ENCODE data around the gene SCUBE1. TPM values are rescaled to one million over a fixed set of nuclear protein-coding genes. Genes with fewer than 3 reads are reported as not detected.
A peak's percentile ranks its signal among the peaks of the same experiment; 100 is the strongest.

The SCUBE1 gene
- total and polyA plus RNA-seq, 2 of the 8 experiments (the other 6 are each of a cell fraction or from before 2014, with no cell fraction given): 2.3 to 4.9 TPM

GRCh38 chr22:43303166-43303565, 40.0 kb downstream of the SCUBE1 start:
- H3K56ac ChIP-seq (replicated peaks; ENCODE audit: insufficient read length, low read depth, low read length): no peak overlapping the region
- TF ChIP-seq SIN3A (conservative IDR thresholded peaks at IDR 0.05 in 1 of 2, IDR thresholded peaks at IDR 0.05 in 1 of 2; ENCODE audit: low read depth in 1 of 2, low read length in 2 of 2): no peak
- TF ChIP-seq MAX (IDR thresholded peaks at IDR 0.05): no peak
- TF ChIP-seq POLR2A (IDR thresholded peaks at IDR 0.05; ENCODE audit: control extremely low read depth in 1 of 2, low read depth in 2 of 2, low read length in 2 of 2): no peak
- TF ChIP-seq RFX5 (IDR thresholded peaks at IDR 0.05; ENCODE audit: borderline replicate concordance, low read depth, low read length): no peak
- no peak for TF ChIP-seq FOSL1 (IDR thresholded peaks at IDR 0.05; ENCODE audit: insufficient read depth, low read depth, low read length)
- no peak for TF ChIP-seq TAF1 (IDR thresholded peaks at IDR 0.05; ENCODE audit: low read depth, low read length)
- no peak for TF ChIP-seq ATF3 (IDR thresholded peaks at IDR 0.05; ENCODE audit: insufficient read depth, low read depth, low read length)
- FAIRE-seq (no peak), DNase-seq (ENCODE audit: low read depth in 1 of 2, low spot score in 2 of 2) (no peak)
- no peak overlapping the region for H3K4ac ChIP-seq (replicated peaks; ENCODE audit: insufficient read length, low read depth, low read length)
- H3K4me1 ChIP-seq (replicated peaks in 1 of 4; ENCODE audit: control insufficient read depth in 3 of 4, insufficient read depth in 4 of 4, low read length in 3 of 4): no peaks in the 10 kb centered on the region
- H3K4me2 ChIP-seq (ENCODE audit: insufficient read depth in 1 of 2, low read depth in 2 of 2, low read length in 2 of 2): no peak overlapping the region
- no peak overlapping the region for H3K14ac ChIP-seq (ENCODE audit: insufficient read length)
- no peaks in the 10 kb centered on the region for H3K79me1 ChIP-seq (ENCODE audit: low read depth, low read length)
- WGBS, 2 experiments (ENCODE audit: extremely low coverage in 1 of 2, insufficient coverage in 1 of 2, insufficient read length in 1 of 2, insufficient replicate concordance in 2 of 2, low coverage in 1 of 2, low lambda C conversion rate in 2 of 2, missing lambda C conversion rate in 1 of 2): 82% methylated on average over 8 of the region's 8 CpGs; no CpG with 5 or more reads in 1 of the 2 experiments
- no peak overlapping the region for H4K8ac ChIP-seq (ENCODE audit: extremely low read depth, insufficient read depth, low read length)
- no peaks in the 10 kb centered on the region for H3K79me2 ChIP-seq (ENCODE audit: control insufficient read depth in 1 of 2, insufficient read depth in 2 of 2, low read length in 2 of 2)
- no peak overlapping the region for H3K23ac ChIP-seq (ENCODE audit: insufficient read length)
- H4K20me1 ChIP-seq (replicated peaks in 1 of 2; ENCODE audit: control insufficient read depth in 1 of 2, insufficient read depth in 2 of 2, low read length in 2 of 2): no peaks in the 10 kb centered on the region
- H2BK15ac ChIP-seq (ENCODE audit: low read length): no peak overlapping the region
- H3K36me3 ChIP-seq (ENCODE audit: control insufficient read depth in 2 of 4, insufficient read depth in 4 of 4, low read length in 3 of 4): no peaks in the 10 kb centered on the region; a peak in 1 of 8 replicates
- H3K18ac ChIP-seq (ENCODE audit: extremely low read depth, low read length): no peak overlapping the region
- ChIA-PET POLR2A (ENCODE audit: partially characterized antibody) (no interaction called here), CTCF (ENCODE audit: partially characterized antibody) (interaction anchor here (0.7 to 13.2 kb wide), 14 partner anchors 10 to 125 kb away, joined by 3 to 116 read pairs (median 4); no protein-coding TSS in a partner anchor)
- no peak overlapping the region for H2BK120ac ChIP-seq (replicated peaks; ENCODE audit: low read depth, low read length)
- no peak overlapping the region for H3K9ac ChIP-seq (replicated peaks in 1 of 4; ENCODE audit: extremely low read depth in 1 of 4, low read depth in 3 of 4, low read length in 3 of 4)
- H3K23me2 ChIP-seq (ENCODE audit: low read depth, low read length): no peaks in the 10 kb centered on the region
- peak overlapping the region; percentile 35; the same call in 1 of the 2 replicates for H2BK5ac ChIP-seq (ENCODE audit: low read depth, low read length)
- H3K27me3 ChIP-seq (replicated peaks in 1 of 4; ENCODE audit: control insufficient read depth in 3 of 4, extremely low read depth in 1 of 4, insufficient read depth in 3 of 4, low read length in 3 of 4): no peaks in the 10 kb centered on the region
- no peak overlapping the region for H2BK12ac ChIP-seq (ENCODE audit: low read depth, low read length)
- no peak overlapping the region for H3K4me3 ChIP-seq (ENCODE audit: extremely low read depth in 1 of 4, insufficient read depth in 2 of 4, low read depth in 3 of 4, low read length in 4 of 4)
- H2AK5ac ChIP-seq (ENCODE audit: low read depth, low read length): no peak overlapping the region
- no peak overlapping the region for H4K91ac ChIP-seq (replicated peaks; ENCODE audit: insufficient read length, low read length)
- H3K27ac ChIP-seq (ENCODE audit: low read depth, low read length): no peak overlapping the region
- H2AFZ ChIP-seq (ENCODE audit: low read length): no peak overlapping the region
- no peaks in the 10 kb centered on the region for H3K9me3 ChIP-seq (ENCODE audit: insufficient read depth in 2 of 2, low read depth in 1 of 2, low read length in 1 of 2)
- H4K5ac ChIP-seq (ENCODE audit: insufficient read length, low read depth, low read length): no peak overlapping the region
- H2BK20ac ChIP-seq (ENCODE audit: low read length): no peak overlapping the region
